HepG2 (cell line): ENCODE data around the gene LPAR1. TPM values are rescaled to one million over a fixed set of nuclear protein-coding genes. Genes with fewer than 3 reads are reported as not detected.

Experiments
- ATAC-seq: fragments of 200-7000 bp; cut with Tn5 transposase; 3 replicates; pipeline ENCODE4 v1.9.1; 2020; ENCODE audit warnings: mild to moderate bottlenecking, moderate library complexity
- Bru-seq: library from RNA; stranded (reverse); fragments of 400-500 nt; gene quantifications from one replicate; lab custom pipeline; 2021; lab: Mats Ljungman, UMichigan
- BruChase-seq, 2 experiments: library from RNA; stranded (reverse); fragments of 400-500 nt; gene quantifications; one replicate each; lab custom pipeline; 2021; lab: Mats Ljungman, UMichigan
- BruUV-seq: library from RNA; stranded (reverse); fragments of 400-500 nt; replicated peaks from 2 replicates; lab custom pipeline; 2021; lab: Mats Ljungman, UMichigan
- CTCF ChIA-PET: fragments of 300-600 bp; formaldehyde crosslinking; extraction: SDS; loops from one replicate; lab custom pipeline; 2021; ENCODE audit warnings: low total read pairs, inconsistent platforms, low intra/inter-chr PET ratio; lab: Yijun Ruan, JAX
- POLR2A ChIA-PET: fragments of 350-600 bp; sonication (Branson Sonifier 250); formaldehyde crosslinking; loops from one replicate; lab custom pipeline; 2020; ENCODE audit warnings: antibody characterized with exemption, inconsistent platforms; lab: Yijun Ruan, JAX
- DNase-seq: peaks from one replicate; pipeline ENCODE4 v3.0.0-alpha.2; 2015; ENCODE audit warnings: low spot score
- FAIRE-seq: peaks from 3 replicates; lab custom pipeline; 2011; peaks lifted over from hg19 to GRCh38; lab: Jason Lieb, UNC
- H2AFZ ChIP-seq: one replicate; pipeline ENCODE4 v1.6.1; 2011; ENCODE audit warnings: low read length, inconsistent platforms
- H3K27ac ChIP-seq: fragments of 300-600 bp; 3 replicates; pipeline ENCODE4 v1.8.0; 2011; ENCODE audit warnings: mixed run types, mild to moderate bottlenecking, mixed read lengths, low read length, inconsistent platforms; ENCODE audit not compliant: insufficient read depth; ENCODE audit errors: extremely low read length
- H3K27me3 ChIP-seq, 2 experiments: fragments of 200-600 bp in 1 of 2; 2 replicates in 1 of 2; 3 replicates in 1 of 2; pipeline versions ENCODE4 v1.6.0 to v1.8.0; 2011; ENCODE audit warnings: low read length in 2 of 2, mild to moderate bottlenecking in 2 of 2, moderate library complexity in 2 of 2, inconsistent platforms in 1 of 2; ENCODE audit not compliant: insufficient read depth in 2 of 2, control insufficient read depth in 1 of 2
- H3K36me3 ChIP-seq, 2 experiments: fragments of 200-600 bp in 1 of 2; replicated peaks in 1 of 2; 2 replicates in 1 of 2; 3 replicates in 1 of 2; pipeline versions ENCODE4 v1.5.1 to v1.8.0; 2011; ENCODE audit warnings: low read length in 2 of 2, inconsistent platforms in 1 of 2; ENCODE audit not compliant: insufficient read depth in 2 of 2, control insufficient read depth in 1 of 2
- H3K4me1 ChIP-seq: 2 replicates; pipeline ENCODE4 v1.5.1; 2012; ENCODE audit warnings: low read length, inconsistent platforms; ENCODE audit not compliant: insufficient read depth
- H3K4me2 ChIP-seq: 2 replicates; pipeline ENCODE4 v1.6.0; 2011; ENCODE audit warnings: low read depth, low read length, inconsistent platforms
- H3K4me3 ChIP-seq, 3 experiments: fragments of 200-600 bp in 1 of 3; sonication (generic), shearing (Covaris generic) in 1 of 3; replicated peaks in 1 of 3; 2 replicates each; pipeline ENCODE4 v1.5.1; 2011 to 2016; ENCODE audit warnings: low read length in 3 of 3, inconsistent platforms in 2 of 3, low read depth in 2 of 3, mild to moderate bottlenecking in 2 of 3, control low read depth in 1 of 3, mixed read lengths in 1 of 3; ENCODE audit not compliant: insufficient read depth in 1 of 3
- H3K79me2 ChIP-seq: one replicate; pipeline ENCODE4 v1.6.1; 2011; ENCODE audit warnings: low read length, inconsistent platforms; ENCODE audit not compliant: insufficient read depth
- H3K9ac ChIP-seq: 2 replicates; pipeline ENCODE4 v1.6.0; 2011; ENCODE audit warnings: mild to moderate bottlenecking, low read depth, low read length, inconsistent platforms; ENCODE audit not compliant: insufficient read depth
- H3K9me3 ChIP-seq: 2 replicates; pipeline ENCODE4 v1.5.1; 2012; ENCODE audit warnings: mild to moderate bottlenecking, low read length
- H4K20me1 ChIP-seq: 2 replicates; pipeline ENCODE4 v1.6.0; 2011; ENCODE audit warnings: inconsistent platforms, mild to moderate bottlenecking, low read length, moderate library complexity; ENCODE audit not compliant: insufficient read depth
- EZH2 ChIP-seq: conservative IDR thresholded peaks from 2 replicates; pipeline ENCODE4 v1.6.1; 2012; ENCODE audit warnings: mild to moderate bottlenecking, low read depth, low read length, moderate library complexity
- ZBTB1 ChIP-seq: sonication (generic); formaldehyde crosslinking; IDR thresholded peaks from 2 replicates; pipeline ENCODE4 v1.4.0; 2020; ENCODE audit warnings: missing genetic modification reagents, borderline replicate concordance
- WGBS: methylation state at CpG from one replicate; pipeline ENCODE4 v1.1.6; 2017; ENCODE audit warnings: low lambda C conversion rate; 5-methylcytosine and 5-hydroxymethylcytosine counted together
- in situ Hi-C: cut with HindIII; loops from 2 replicates; pipeline ENCODE4 v1.10.0; 2017; ENCODE audit warnings: low pct_unique_long_range_greater_than_20kb; ENCODE audit not compliant: extremely low pct_ligation_motif_present
- intact Hi-C: fragments of 100-400 bp; cut with micrococcal nuclease; formaldehyde crosslinking; loops from one replicate; pipeline ENCODE4 v1.10.0; 2022; ENCODE audit not compliant: unreplicated experiment
- long read RNA-seq, 2 experiments: library from RNA in 1 of 2; library from polyadenylated mRNA in 1 of 2; stranded (forward) in 1 of 2; unstranded in 1 of 2; transcript quantifications; one replicate each; pipeline ENCODE4 v2.0.0, GENCODE V29; 2019 to 2022
- polyA minus RNA-seq, 3 experiments: library from RNA; depleted of rRNA, polyadenylated mRNA; stranded (reverse); fragments of >200 nt; gene quantifications; 2 replicates each; pipeline ENCODE4 v1.2.3, GENCODE V29; 2011; ENCODE audit warnings: low replicate concordance in 1 of 3
- polyA plus RNA-seq, 8 experiments: library from polyadenylated mRNA; depleted of rRNA in 3 of 8; stranded (reverse) in 7 of 8; unstranded in 1 of 8; fragments of >200 nt; fragmentation: Illumina TruSeq in 4 of 8; extraction: Trizol in 4 of 8; gene quantifications; 2 replicates each; pipeline versions ENCODE4 v1.2.1 to v1.2.3, GENCODE V29; 2011 to 2016; ENCODE audit warnings: low read depth in 4 of 8, missing spikeins in 1 of 8, mixed read lengths in 1 of 8; ENCODE audit not compliant: insufficient read depth in 1 of 8
- total RNA-seq, 5 experiments: library from RNA; depleted of rRNA; stranded (reverse); fragments of >200 nt; fragmentation: Illumina TruSeq; extraction: Trizol; gene quantifications; 2 replicates each; pipeline ENCODE4 v1.2.3, GENCODE V29; 2016; ENCODE audit warnings: low read depth in 1 of 5
- TF ChIP-seq, protein P1 (sequence below): sonication (generic); formaldehyde crosslinking; conservative IDR thresholded peaks from 2 replicates; pipeline ENCODE4 v1.8.1; 2023; ENCODE audit warnings: missing genetic modification reagents

Gene LPAR1, protein sequence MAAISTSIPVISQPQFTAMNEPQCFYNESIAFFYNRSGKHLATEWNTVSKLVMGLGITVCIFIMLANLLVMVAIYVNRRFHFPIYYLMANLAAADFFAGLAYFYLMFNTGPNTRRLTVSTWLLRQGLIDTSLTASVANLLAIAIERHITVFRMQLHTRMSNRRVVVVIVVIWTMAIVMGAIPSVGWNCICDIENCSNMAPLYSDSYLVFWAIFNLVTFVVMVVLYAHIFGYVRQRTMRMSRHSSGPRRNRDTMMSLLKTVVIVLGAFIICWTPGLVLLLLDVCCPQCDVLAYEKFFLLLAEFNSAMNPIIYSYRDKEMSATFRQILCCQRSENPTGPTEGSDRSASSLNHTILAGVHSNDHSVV
- total RNA-seq (2016; rRNA removed; fragmentation: Illumina TruSeq; extraction: Trizol) (not detected in 2 replicates), polyA plus RNA-seq (2011; rRNA removed) (not detected in 2 replicates), polyA minus RNA-seq (2011; rRNA and poly(A)+ RNA removed; ENCODE audit: low replicate concordance) (not detected in 2 replicates), Bru-seq, nascent RNA (percentile 10 among the genes with signal in this experiment), BruChase-seq, experiment 1, labeled RNA remaining after a 6-hour chase (percentile 7 among the genes with signal in this experiment), BruChase-seq, experiment 2, labeled RNA remaining after a 2-hour chase (percentile 6 among the genes with signal in this experiment)
- not detected in 2 replicates for total RNA-seq (2016; cell fraction: cytosol; rRNA removed; fragmentation: Illumina TruSeq; extraction: Trizol; ENCODE audit: low read depth)
- not detected in 2 replicates for total RNA-seq (2016; cell fraction: insoluble cytoplasmic fraction; rRNA removed; fragmentation: Illumina TruSeq; extraction: Trizol)
- total RNA-seq (2016; cell fraction: membrane; rRNA removed; fragmentation: Illumina TruSeq; extraction: Trizol), result not detected in 2 replicates
- not detected in 2 replicates for total RNA-seq (2016; cell fraction: nucleus; rRNA removed; fragmentation: Illumina TruSeq; extraction: Trizol)
- polyA plus RNA-seq (2011; cell fraction: cytosol; rRNA removed), result not detected in 2 replicates
- polyA plus RNA-seq (2011; cell fraction: nucleus; rRNA removed), result not detected in 2 replicates
- polyA plus RNA-seq (2012), result not detected in 2 replicates
- not detected in 2 replicates for polyA plus RNA-seq (2016; cell fraction: cytosol; fragmentation: Illumina TruSeq; extraction: Trizol; ENCODE audit: low read depth)
- not detected in 2 replicates for polyA plus RNA-seq (2016; cell fraction: insoluble cytoplasmic fraction; fragmentation: Illumina TruSeq; extraction: Trizol; ENCODE audit: low read depth)
- not detected in 2 replicates for polyA plus RNA-seq (2016; cell fraction: membrane; fragmentation: Illumina TruSeq; extraction: Trizol; ENCODE audit: low read depth)
- not detected in 2 replicates for polyA plus RNA-seq (2016; cell fraction: nucleus; fragmentation: Illumina TruSeq; extraction: Trizol; ENCODE audit: insufficient read depth, low read depth)
- polyA minus RNA-seq (2011; cell fraction: cytosol; rRNA and poly(A)+ RNA removed), result not detected in 2 replicates
- not detected in 2 replicates for polyA minus RNA-seq (2011; cell fraction: nucleus; rRNA and poly(A)+ RNA removed)
- long read RNA-seq, experiment 1, result 0 reads
- long read RNA-seq, experiment 2, result 0 reads

DNA sequence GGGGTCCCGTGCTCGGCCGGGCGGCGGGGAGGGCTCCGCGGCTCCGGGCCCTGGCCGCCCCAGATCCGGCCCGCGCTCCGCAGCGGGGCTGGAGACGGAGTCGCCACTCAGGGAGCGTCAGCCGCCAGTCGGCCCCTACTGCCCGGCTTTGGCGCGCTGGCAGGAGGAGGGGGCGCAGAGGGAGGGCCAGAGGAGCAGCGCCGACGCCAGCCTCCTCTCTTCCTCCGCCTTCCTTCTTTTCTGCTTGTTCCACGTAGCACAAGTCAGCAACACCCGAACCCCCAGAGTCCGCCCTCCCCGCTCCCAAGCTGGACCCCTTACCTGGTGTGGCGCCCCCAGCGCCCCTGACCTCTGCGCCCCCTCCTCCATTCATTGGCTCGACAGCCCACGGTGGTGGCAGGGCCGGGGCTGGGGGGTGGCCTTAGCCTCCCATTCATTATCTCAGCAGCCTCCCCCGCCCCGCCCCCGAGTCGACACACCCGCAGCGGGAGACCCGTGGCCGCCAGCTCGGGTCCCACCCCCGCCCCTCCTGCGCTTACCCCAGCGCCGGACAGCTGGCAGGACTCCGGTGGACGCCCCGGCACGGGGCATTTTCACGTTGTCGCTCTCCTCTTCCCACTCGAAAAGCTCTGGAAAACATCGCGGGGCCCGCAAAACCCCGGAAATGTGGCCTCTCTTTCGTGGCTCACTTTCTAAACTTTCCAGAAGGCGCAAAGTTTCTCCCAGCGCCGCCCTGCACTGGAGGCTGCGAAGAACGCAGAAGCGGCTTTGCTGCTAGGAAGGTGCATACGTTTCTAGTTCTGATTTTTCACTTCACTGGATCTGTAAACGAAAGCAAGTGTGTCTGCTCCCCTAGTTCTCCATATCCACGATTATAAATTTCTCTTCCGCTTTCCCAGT, at the start of gene LPAR1:
LPAR1 (minus strand) TSS at position 140 of the 900 bp plus-strand sequence. CDS start 66,353 bp downstream, outside the sequence.
- H3K4me3 ChIP-seq, result peak within 1 kb of the TSS; percentile 42 to 69 (median 49); a peak in 5 of 6 replicates
- no peak within 1 kb of the TSS for H3K27ac ChIP-seq
- peak within 1 kb of the TSS; percentile 73 for H3K4me2 ChIP-seq
- POLR2A ChIA-PET, result no interaction called here
- 19% methylated on average over 29 of the region's 72 CpGs for WGBS
- in situ Hi-C loops (no loop called here), intact Hi-C loops (loop anchor here (5.0 kb wide), 1 partner anchor 259 kb away; no protein-coding TSS in a partner anchor)
- DNase-seq (no peak), ATAC-seq (peak; percentile 50), FAIRE-seq (no peak)
- TF ChIP-seq, protein P1, sequence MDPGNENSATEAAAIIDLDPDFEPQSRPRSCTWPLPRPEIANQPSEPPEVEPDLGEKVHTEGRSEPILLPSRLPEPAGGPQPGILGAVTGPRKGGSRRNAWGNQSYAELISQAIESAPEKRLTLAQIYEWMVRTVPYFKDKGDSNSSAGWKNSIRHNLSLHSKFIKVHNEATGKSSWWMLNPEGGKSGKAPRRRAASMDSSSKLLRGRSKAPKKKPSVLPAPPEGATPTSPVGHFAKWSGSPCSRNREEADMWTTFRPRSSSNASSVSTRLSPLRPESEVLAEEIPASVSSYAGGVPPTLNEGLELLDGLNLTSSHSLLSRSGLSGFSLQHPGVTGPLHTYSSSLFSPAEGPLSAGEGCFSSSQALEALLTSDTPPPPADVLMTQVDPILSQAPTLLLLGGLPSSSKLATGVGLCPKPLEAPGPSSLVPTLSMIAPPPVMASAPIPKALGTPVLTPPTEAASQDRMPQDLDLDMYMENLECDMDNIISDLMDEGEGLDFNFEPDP (CRISPR knock-in tag), result 0 out of 2 replicates have a peak, but pooled peaks have one; percentile 38
- peak; percentile 68; the same call in 1 of the 2 replicates for TF ChIP-seq EZH2
- TF ChIP-seq ZBTB1 (CRISPR knock-in tag), result no peak
- H3K9ac ChIP-seq, result no peak within 1 kb of the TSS
- BruUV-seq, result no TSS peak
- H3K4me1 ChIP-seq, result peaks cover 22% of the 10 kb centered on the region
- no peaks in the 10 kb centered on the region for H3K9me3 ChIP-seq
- H4K20me1 ChIP-seq, result no peaks in the 10 kb centered on the region
- H3K27me3 ChIP-seq, result peaks cover 7 to 44% of the 10 kb centered on the region in 2 experiments
- no peak within 1 kb of the TSS for H2AFZ ChIP-seq
- no peaks in the 10 kb centered on the region for H3K36me3 ChIP-seq
- H3K79me2 ChIP-seq, result no peaks in the 10 kb centered on the region
- CTCF ChIA-PET, result no interaction called here
